HFF-Myc (cell line): ENCODE data around the gene FKBP5.
"Not testable (repeated sequence)": the region's sequence is repeated elsewhere in the genome, so short reads cannot be mapped to it uniquely, and the experiment has no call there.

Experiments used
- DNase-seq: peaks from one replicate; pipeline ENCODE4 v3.0.0-alpha.2; 2011; ENCODE audit warnings: low read depth; ENCODE audit errors: extremely low read depth
- H3K4me3 ChIP-seq: replicated peaks from 2 replicates; pipeline ENCODE4 v1.5.1; 2011; ENCODE audit warnings: low read depth, mild to moderate bottlenecking, control low read depth, low read length
- CTCF ChIP-seq: IDR thresholded peaks from 2 replicates; pipeline ENCODE4 v1.5.1; 2012; ENCODE audit warnings: mild to moderate bottlenecking, low read depth, low read length, control low read depth; ENCODE audit errors: missing control alignments

Gene FKBP5

DNA sequence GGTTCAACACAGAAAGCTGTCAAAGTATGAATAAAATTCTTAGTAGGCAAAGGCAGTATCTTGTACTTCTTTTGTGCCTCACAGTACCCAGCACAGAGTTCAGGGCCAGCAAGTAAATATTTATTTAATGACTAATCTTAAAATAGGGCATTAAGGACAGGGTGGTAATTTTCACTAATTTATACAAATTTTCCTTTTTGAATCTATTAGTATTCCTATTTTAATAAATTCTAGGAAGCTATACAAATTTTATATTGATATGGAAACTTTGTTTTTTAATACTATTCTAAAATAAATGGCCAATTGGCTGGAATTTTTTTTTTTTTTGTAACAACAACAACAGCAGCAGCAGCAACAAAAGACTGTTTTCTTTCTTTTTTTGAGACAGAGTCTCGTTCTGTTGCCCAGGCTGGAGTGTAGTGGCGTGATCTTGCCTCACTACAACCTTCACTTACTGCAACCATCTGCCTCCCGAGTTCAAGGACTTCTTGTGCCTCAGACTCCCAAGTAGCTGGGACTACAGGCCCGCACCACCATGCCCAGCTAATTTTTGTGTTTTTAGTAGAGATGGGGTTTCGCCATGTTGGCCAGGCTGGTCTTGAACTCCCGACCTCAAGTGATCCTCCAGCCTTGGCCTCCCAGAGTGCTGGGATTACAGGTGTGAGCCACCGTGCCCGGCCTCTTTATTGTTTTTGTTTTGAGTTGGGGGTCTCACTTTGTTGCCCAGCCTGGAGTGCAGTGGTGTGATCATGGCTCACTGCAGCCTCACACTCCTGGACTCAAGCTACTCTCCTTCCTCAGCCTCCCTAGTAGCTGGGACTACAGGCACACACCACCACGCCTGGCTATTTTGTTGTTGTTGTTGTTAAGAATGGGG, 85.2 kb downstream of the FKBP5 start:
- no peak for DNase-seq
- no peak overlapping the region for H3K4me3 ChIP-seq
- TF ChIP-seq CTCF, result no peak

DNA sequence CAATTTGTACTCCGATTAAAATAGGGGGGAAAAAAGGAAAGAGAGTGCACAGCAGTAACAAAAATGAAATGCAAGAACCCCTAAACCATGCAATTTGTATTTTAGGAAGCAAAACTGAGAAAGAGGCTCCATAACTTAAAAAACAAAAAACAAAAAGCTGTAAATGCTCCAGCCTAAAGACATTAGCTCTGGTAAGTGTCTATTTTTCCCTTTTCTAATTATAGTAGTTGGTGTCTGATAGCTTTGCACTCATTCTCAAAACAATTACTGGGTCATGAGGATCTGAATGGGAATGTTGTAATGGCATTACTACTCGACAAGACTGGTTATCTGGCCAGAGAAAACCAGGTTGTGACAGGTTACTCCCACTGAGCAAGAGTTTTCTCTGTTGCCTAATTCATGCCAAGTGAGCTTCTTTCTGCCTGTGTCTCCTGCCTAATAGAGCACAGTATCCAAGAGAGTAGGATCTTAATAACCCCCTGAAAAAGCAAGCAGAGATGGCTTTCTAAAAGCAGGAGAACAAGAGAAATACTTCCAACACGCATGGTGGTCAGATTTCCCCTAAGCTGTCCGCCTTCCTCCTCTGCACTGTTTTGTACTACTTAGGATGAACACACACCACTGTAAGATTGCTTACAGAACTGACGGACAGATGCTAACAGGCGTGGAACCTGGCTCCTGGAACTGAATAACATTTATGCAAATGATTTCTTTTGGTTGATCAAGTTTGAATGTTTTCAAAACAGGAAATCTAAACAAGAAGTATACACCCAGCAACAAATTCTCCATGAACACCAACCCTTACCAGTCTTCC, 86.4 kb downstream of the FKBP5 start:
- no peak for TF ChIP-seq CTCF
- H3K4me3 ChIP-seq, result peak overlapping the region; percentile 5; the same call in 1 of the 2 replicates
- DNase-seq, result no peak

- peak overlapping the region; percentile 11 for H3K4me3 ChIP-seq
- peak; percentile 91 for DNase-seq
- no peak for TF ChIP-seq CTCF
These were observed 87.2 kb downstream of the FKBP5 start for GRCh38 chr6:35601331-35602132.

DNA sequence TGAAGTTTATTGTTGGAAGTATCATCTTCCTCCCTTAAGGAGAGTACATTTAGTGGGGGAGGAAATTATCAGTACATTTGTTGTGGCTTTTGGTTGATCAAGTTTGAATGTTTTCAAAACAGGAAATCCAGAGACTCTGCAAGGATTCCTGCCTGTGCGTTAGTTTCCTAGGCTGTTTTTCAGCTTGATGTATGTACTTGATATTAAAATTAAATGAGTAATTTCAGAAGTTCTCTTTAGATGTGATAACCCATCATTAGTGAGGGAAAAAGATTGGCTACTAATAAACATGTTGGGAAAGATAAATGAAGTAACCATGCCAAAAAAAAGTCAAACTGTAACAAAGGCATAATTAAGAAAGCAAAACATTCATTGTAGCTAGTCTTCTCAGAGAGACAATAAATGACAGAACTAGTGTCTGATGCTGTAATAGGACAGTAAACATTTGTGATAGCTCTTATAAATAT, 88.0 kb downstream of the FKBP5 start:
- H3K4me3 ChIP-seq, result no peak overlapping the region; the same call in 1 of the 2 replicates
- no peak for DNase-seq
- TF ChIP-seq CTCF, result no peak

DNA sequence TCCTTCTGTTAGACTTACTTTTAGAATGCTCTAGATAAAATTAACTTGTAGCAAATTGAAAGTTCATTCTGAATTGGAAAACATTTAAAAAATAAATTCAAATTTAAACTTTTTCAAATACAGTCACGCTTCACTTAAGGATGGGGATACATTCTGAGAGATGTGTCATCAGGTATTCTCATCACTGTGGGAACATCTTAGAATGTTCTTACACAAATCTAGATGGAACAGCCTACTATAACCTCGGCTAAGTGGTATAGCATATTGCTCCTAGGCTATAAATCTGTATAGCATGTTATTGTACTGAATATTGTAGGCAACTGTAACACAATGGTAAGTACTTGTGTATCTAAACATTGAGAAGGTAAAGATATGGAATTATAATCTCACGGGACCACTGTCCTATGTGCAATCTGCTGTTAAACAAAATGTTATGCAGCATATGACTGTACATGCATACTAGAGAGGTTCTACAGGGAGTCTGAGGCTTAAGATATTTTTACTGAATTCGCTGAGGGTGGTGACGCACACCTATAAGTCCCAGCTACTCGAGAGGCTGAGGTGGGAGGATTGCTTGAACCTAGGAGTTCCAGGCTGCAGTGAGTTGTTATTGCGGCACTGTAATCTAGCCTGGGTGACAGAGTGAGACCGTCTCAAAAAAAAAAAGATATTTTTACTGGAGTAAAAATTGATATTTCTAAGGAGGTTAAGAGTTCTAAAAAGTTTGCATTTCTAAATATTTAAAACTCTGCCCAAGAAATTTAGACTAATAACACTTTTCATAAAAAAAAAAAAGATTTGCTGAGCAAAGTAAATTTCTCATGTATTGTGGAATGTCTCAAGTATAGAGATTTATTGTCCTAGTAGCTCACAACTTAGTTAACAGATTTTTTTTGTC, 88.7 kb downstream of the FKBP5 start:
- no peak for TF ChIP-seq CTCF
- no peak overlapping the region for H3K4me3 ChIP-seq
- no peak for DNase-seq

GRCh38 chr6:35598621-35599020, 90.1 kb downstream of the FKBP5 start:
- not testable (repeated sequence) for H3K4me3 ChIP-seq, DNase-seq
